Measurements from ENCODE around the gene ALK. TPM values are rescaled to one million over a fixed set of nuclear protein-coding genes. Genes with fewer than 3 reads are reported as not detected.

ALK gene
- total RNA-seq, 1 donor from 2014 or later: 1.1 TPM

- Histone ChIP-seq H3K4me3 (no peak overlapping the region), H3K27ac (no peak overlapping the region), H3K27me3 (ENCODE audit: low read depth) (no peaks in the 10 kb centered on the region), H3K4me1 (no peaks in the 10 kb centered on the region), H3K36me3 (no peaks in the 10 kb centered on the region), H3K9me3 (no peaks in the 10 kb centered on the region)
- ATAC-seq (no peak), DNase-seq (no peak)
- intact Hi-C loops (cut with DNase I): no loop called here
- no peak for TF ChIP-seq CTCF (IDR thresholded peaks at IDR 0.05)
Observed at GRCh38 chr2:29559578-29559977, 361.8 kb downstream of the ALK start.

- intact Hi-C loops (cut with DNase I): no loop called here
- TF ChIP-seq CTCF (IDR thresholded peaks at IDR 0.05): no peak
- H3K27ac ChIP-seq: no peak overlapping the region
Observed at GRCh38 chr2:29558097-29558496, 363.3 kb downstream of the ALK start.

GRCh38 chr2:29557268-29557667, 364.1 kb downstream of the ALK start:
- Histone ChIP-seq H3K36me3 (no peaks in the 10 kb centered on the region), H3K27ac (no peak overlapping the region), H3K9me3 (no peaks in the 10 kb centered on the region), H3K4me3 (no peak overlapping the region), H3K27me3 (ENCODE audit: low read depth) (no peaks in the 10 kb centered on the region), H3K4me1 (no peaks in the 10 kb centered on the region)
- TF ChIP-seq CTCF (IDR thresholded peaks at IDR 0.05): no peak
- DNase-seq: no peak
- intact Hi-C loops (cut with DNase I): no loop called here
- no peak for ATAC-seq

More at GRCh38 chr2:29558097-29558496, 363.3 kb downstream of the ALK start:
- Histone ChIP-seq H3K4me1 (no peaks in the 10 kb centered on the region), H3K4me3 (no peak overlapping the region), H3K36me3 (no peaks in the 10 kb centered on the region), H3K9me3 (no peaks in the 10 kb centered on the region), H3K27me3 (ENCODE audit: low read depth) (no peaks in the 10 kb centered on the region)
- no peak for ATAC-seq
- no peak for DNase-seq

GRCh38 chr2:29549069-29549380, 372.4 kb downstream of the ALK start:
- intact Hi-C loops (cut with DNase I): no loop called here
- ATAC-seq (no peak), DNase-seq (no peak)
- Histone ChIP-seq H3K27ac (no peak overlapping the region), H3K9me3 (no peaks in the 10 kb centered on the region), H3K27me3 (ENCODE audit: low read depth) (no peaks in the 10 kb centered on the region), H3K36me3 (no peaks in the 10 kb centered on the region), H3K4me3 (no peak overlapping the region), H3K4me1 (no peaks in the 10 kb centered on the region)
- no peak for TF ChIP-seq CTCF (IDR thresholded peaks at IDR 0.05)

GRCh38 chr2:29544917-29545316, 376.5 kb downstream of the ALK start:
- Histone ChIP-seq H3K27me3 (ENCODE audit: low read depth) (no peaks in the 10 kb centered on the region), H3K4me3 (no peak overlapping the region), H3K36me3 (no peaks in the 10 kb centered on the region), H3K4me1 (no peaks in the 10 kb centered on the region), H3K9me3 (no peaks in the 10 kb centered on the region), H3K27ac (no peak overlapping the region)
- intact Hi-C loops (cut with DNase I): no loop called here
- no peak for DNase-seq
- ATAC-seq: no peak
- TF ChIP-seq CTCF (IDR thresholded peaks at IDR 0.05): no peak

- no peak overlapping the region for H3K4me3 ChIP-seq
- H3K4me1 ChIP-seq: no peaks in the 10 kb centered on the region
- H3K27me3 ChIP-seq (ENCODE audit: low read depth): no peaks in the 10 kb centered on the region
Observed at GRCh38 chr2:29544031-29544430, 377.4 kb downstream of the ALK start.

More at GRCh38 chr2:29544031-29544430, 377.4 kb downstream of the ALK start:
- no peaks in the 10 kb centered on the region for H3K9me3 ChIP-seq
- no peak for TF ChIP-seq CTCF (IDR thresholded peaks at IDR 0.05)
- H3K27ac ChIP-seq: no peak overlapping the region
- no peaks in the 10 kb centered on the region for H3K36me3 ChIP-seq
- intact Hi-C loops (cut with DNase I): no loop called here
- DNase-seq: no peak
- no peak for ATAC-seq
